Suppressor macrophage treated with lipopolysaccharide for 1 hour (primary cell): ENCODE data around the gene PRKAG2.
A peak's percentile ranks its signal among the peaks of the same experiment; 100 is the strongest.

Experiments
- DNase-seq, 3 donors: peaks; one replicate each; pipeline ENCODE4 v3.0.0-alpha.2; 2020 to 2022

The PRKAG2 gene

GRCh38 chr7:151666886-151667285 lies 210.0 kb downstream of the PRKAG2 start:
- DNase-seq: no peak

- DNase-seq: no peak
Observed at GRCh38 chr7:151665368-151665767, 211.5 kb downstream of the PRKAG2 start.

- DNase-seq: no peak
Observed at GRCh38 chr7:151664268-151664667, 212.6 kb downstream of the PRKAG2 start.

- peak in 2 of 3 donors; percentile 23 to 27 for DNase-seq
Observed at GRCh38 chr7:151663382-151664100, 213.4 kb downstream of the PRKAG2 start.

GRCh38 chr7:151662251-151662826 lies 214.6 kb downstream of the PRKAG2 start:
- DNase-seq: no peak

GRCh38 chr7:151661587-151661986 lies 215.3 kb downstream of the PRKAG2 start:
- DNase-seq: no peak

- DNase-seq: no peak
Observed at GRCh38 chr7:151660141-151660540, 216.8 kb downstream of the PRKAG2 start.

GRCh38 chr7:151659219-151659618 lies 217.7 kb downstream of the PRKAG2 start:
- DNase-seq: no peak

- peak in 1 of 3 donors; percentile 25 for DNase-seq
Observed at GRCh38 chr7:151658778-151659177, 218.1 kb downstream of the PRKAG2 start.

- no peak for DNase-seq
Observed at GRCh38 chr7:151657173-151657572, 219.7 kb downstream of the PRKAG2 start.

- DNase-seq: no peak
Observed at GRCh38 chr7:151655555-151655954, 221.4 kb downstream of the PRKAG2 start.

GRCh38 chr7:151652111-151652510 lies 224.8 kb downstream of the PRKAG2 start:
- DNase-seq: no peak

GRCh38 chr7:151650161-151650560 lies 226.8 kb downstream of the PRKAG2 start:
- no peak for DNase-seq

- DNase-seq: no peak
Observed at GRCh38 chr7:151648429-151648828, 228.5 kb downstream of the PRKAG2 start.

- no peak for DNase-seq
Observed at GRCh38 chr7:151647874-151648273, 229.0 kb downstream of the PRKAG2 start.

GRCh38 chr7:151647006-151647405 lies 229.9 kb downstream of the PRKAG2 start:
- DNase-seq: no peak

- no peak for DNase-seq
Observed at GRCh38 chr7:151645311-151645710, 231.6 kb downstream of the PRKAG2 start.

- DNase-seq: no peak
Observed at GRCh38 chr7:151644554-151644953, 232.4 kb downstream of the PRKAG2 start.

GRCh38 chr7:151642746-151643145 lies 234.2 kb downstream of the PRKAG2 start:
- no peak for DNase-seq

GRCh38 chr7:151641587-151641986 lies 235.3 kb downstream of the PRKAG2 start:
- DNase-seq: no peak

- no peak for DNase-seq
Observed at GRCh38 chr7:151637781-151638261, 239.1 kb downstream of the PRKAG2 start.

GRCh38 chr7:151634643-151635042 lies 242.3 kb downstream of the PRKAG2 start:
- DNase-seq: no peak

GRCh38 chr7:151633516-151633812 lies 243.5 kb downstream of the PRKAG2 start:
- no peak for DNase-seq

GRCh38 chr7:151632750-151633515 lies 244.0 kb downstream of the PRKAG2 start:
- DNase-seq: peak; percentile 89 to 96 (median 90)
